ENCODE data around the gene GPR158.

GPR158 gene

GRCh38 chr10:25578061-25578460 is 403.3 kb downstream of the GPR158 start:
- DNase-seq (ENCODE audit: low read depth), result no peak

- DNase-seq (ENCODE audit: low read depth), result no peak
Observed at GRCh38 chr10:25582961-25583360, 408.2 kb downstream of the GPR158 start.

- no peak for DNase-seq (ENCODE audit: low read depth)
Observed at GRCh38 chr10:25600651-25601050, 425.9 kb downstream of the GPR158 start.

GRCh38 chr10:25604591-25604990 is 429.8 kb downstream of the GPR158 start:
- no peak for DNase-seq (ENCODE audit: low read depth)

GRCh38 chr10:25614652-25615051 is 439.9 kb downstream of the GPR158 start:
- DNase-seq (ENCODE audit: low read depth), result no peak

GRCh38 chr10:25615926-25616325 is 441.1 kb downstream of the GPR158 start:
- no peak for DNase-seq (ENCODE audit: low read depth)

- DNase-seq (ENCODE audit: low read depth), result no peak
Observed at GRCh38 chr10:25616903-25617592, 442.2 kb downstream of the GPR158 start.

- no peak for DNase-seq (ENCODE audit: low read depth)
Observed at GRCh38 chr10:25627606-25628005, 452.8 kb downstream of the GPR158 start.

GRCh38 chr10:25629333-25629732 is 454.5 kb downstream of the GPR158 start:
- no peak for DNase-seq (ENCODE audit: low read depth)

GRCh38 chr10:25631471-25631870 is 456.7 kb downstream of the GPR158 start:
- no peak for DNase-seq (ENCODE audit: low read depth)

- no peak for DNase-seq (ENCODE audit: low read depth)
Observed at GRCh38 chr10:25632802-25633201, 458.0 kb downstream of the GPR158 start.

GRCh38 chr10:25633542-25633941 is 458.7 kb downstream of the GPR158 start:
- DNase-seq (ENCODE audit: low read depth), result no peak

GRCh38 chr10:25639646-25640045 is 464.8 kb downstream of the GPR158 start:
- no peak for DNase-seq (ENCODE audit: low read depth)

GRCh38 chr10:25641595-25641994 is 466.8 kb downstream of the GPR158 start:
- DNase-seq (ENCODE audit: low read depth), result no peak

GRCh38 chr10:25642721-25643120 is 467.9 kb downstream of the GPR158 start:
- DNase-seq (ENCODE audit: low read depth), result no peak

GRCh38 chr10:25646371-25646770 is 471.6 kb downstream of the GPR158 start:
- no peak for DNase-seq (ENCODE audit: low read depth)

- no peak for DNase-seq (ENCODE audit: low read depth)
Observed at GRCh38 chr10:25651534-25651933, 476.7 kb downstream of the GPR158 start.

Data from HS-27A (cell line).